ENCODE measurements around the gene ELP4.

The ELP4 gene

DNA sequence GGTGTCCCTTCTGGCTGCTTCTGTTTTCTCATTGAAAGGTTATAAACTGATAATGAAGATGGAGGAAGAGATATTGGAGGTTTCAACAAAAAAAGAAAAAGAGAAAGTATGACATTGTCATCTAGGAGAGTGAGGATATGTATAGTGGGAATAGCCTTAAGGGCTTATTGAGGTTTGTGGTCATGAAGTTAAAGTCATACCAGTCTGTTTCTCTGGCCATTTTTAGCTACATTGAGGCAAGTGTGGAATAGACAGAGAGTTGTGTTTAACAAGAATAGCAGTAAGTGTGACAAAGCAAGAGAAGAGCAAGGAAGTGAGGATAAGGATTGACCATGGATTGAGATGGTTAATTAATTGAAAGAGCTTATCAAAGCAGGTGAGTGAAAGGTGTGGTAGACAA lies 110.4 kb downstream of the ELP4 start:
- Histone ChIP-seq H3K79me2 (ENCODE audit: insufficient read depth, low read length) (no peaks in the 10 kb centered on the region), H4K20me1 (ENCODE audit: insufficient read depth, low read length) (no peaks in the 10 kb centered on the region), H3K27me3 (ENCODE audit: insufficient read depth, low read length, poor library complexity) (no peaks in the 10 kb centered on the region), H3K9ac (ENCODE audit: low read depth, low read length) (no peak overlapping the region), H3K27ac (ENCODE audit: low read length) (no peak overlapping the region), H3K4me1 (ENCODE audit: insufficient read depth, low read length) (no peaks in the 10 kb centered on the region), H2AFZ (ENCODE audit: low read depth, low read length) (no peak overlapping the region), H3K4me3 (ENCODE audit: low read depth in 1 of 2, low read length in 2 of 2) (no peak overlapping the region), H3K36me3 (ENCODE audit: insufficient read depth, low read length) (no peaks in the 10 kb centered on the region), H3K9me3 (ENCODE audit: insufficient read depth, low read length, severe bottlenecking) (no peaks in the 10 kb centered on the region), H3K4me2 (ENCODE audit: insufficient read depth, low read length) (no peak overlapping the region)
- DNase-seq (no peak), ATAC-seq (ENCODE audit: insufficient read depth, low read depth) (no peak)
- no peak for TF ChIP-seq EZH2 (IDR thresholded peaks at IDR 0.05; ENCODE audit: borderline replicate concordance, low read depth, low read length, severe bottlenecking)
- TF ChIP-seq, protein P1, sequence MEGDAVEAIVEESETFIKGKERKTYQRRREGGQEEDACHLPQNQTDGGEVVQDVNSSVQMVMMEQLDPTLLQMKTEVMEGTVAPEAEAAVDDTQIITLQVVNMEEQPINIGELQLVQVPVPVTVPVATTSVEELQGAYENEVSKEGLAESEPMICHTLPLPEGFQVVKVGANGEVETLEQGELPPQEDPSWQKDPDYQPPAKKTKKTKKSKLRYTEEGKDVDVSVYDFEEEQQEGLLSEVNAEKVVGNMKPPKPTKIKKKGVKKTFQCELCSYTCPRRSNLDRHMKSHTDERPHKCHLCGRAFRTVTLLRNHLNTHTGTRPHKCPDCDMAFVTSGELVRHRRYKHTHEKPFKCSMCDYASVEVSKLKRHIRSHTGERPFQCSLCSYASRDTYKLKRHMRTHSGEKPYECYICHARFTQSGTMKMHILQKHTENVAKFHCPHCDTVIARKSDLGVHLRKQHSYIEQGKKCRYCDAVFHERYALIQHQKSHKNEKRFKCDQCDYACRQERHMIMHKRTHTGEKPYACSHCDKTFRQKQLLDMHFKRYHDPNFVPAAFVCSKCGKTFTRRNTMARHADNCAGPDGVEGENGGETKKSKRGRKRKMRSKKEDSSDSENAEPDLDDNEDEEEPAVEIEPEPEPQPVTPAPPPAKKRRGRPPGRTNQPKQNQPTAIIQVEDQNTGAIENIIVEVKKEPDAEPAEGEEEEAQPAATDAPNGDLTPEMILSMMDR (IDR thresholded peaks at IDR 0.05; ENCODE audit: borderline replicate concordance, extremely low read depth, low read length, poor library complexity, severe bottlenecking): no peak

DNA sequence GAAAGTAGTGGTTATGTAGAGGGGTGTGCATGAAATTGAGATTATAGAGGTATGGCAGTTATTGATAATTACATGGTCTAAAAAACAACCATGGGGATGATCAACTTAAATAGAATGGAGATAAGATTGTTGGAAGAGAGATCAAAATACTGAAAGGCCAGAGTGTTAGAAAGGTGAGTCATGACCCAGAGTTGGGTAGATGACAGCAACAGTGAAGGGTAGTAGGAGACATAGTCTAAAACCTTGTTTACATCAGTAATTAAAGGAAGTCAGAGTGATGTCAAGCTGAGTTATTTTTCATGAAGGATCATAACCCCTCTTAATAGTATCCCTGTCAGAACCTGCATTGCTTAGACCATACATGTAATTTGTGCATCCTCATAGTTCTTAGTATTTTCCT lies 110.9 kb downstream of the ELP4 start:
- Histone ChIP-seq H4K20me1 (ENCODE audit: insufficient read depth, low read length) (no peaks in the 10 kb centered on the region), H3K9ac (ENCODE audit: low read depth, low read length) (no peak overlapping the region), H2AFZ (ENCODE audit: low read depth, low read length) (no peak overlapping the region), H3K79me2 (ENCODE audit: insufficient read depth, low read length) (no peaks in the 10 kb centered on the region), H3K27me3 (ENCODE audit: insufficient read depth, low read length, poor library complexity) (no peaks in the 10 kb centered on the region), H3K9me3 (ENCODE audit: insufficient read depth, low read length, severe bottlenecking) (no peaks in the 10 kb centered on the region), H3K4me3 (ENCODE audit: low read depth in 1 of 2, low read length in 2 of 2) (no peak overlapping the region), H3K36me3 (ENCODE audit: insufficient read depth, low read length) (no peaks in the 10 kb centered on the region), H3K27ac (ENCODE audit: low read length) (no peak overlapping the region), H3K4me2 (ENCODE audit: insufficient read depth, low read length) (no peak overlapping the region), H3K4me1 (ENCODE audit: insufficient read depth, low read length) (no peaks in the 10 kb centered on the region)
- ATAC-seq (ENCODE audit: insufficient read depth, low read depth) (no peak), DNase-seq (no peak)
- TF ChIP-seq EZH2 (IDR thresholded peaks at IDR 0.05; ENCODE audit: borderline replicate concordance, low read depth, low read length, severe bottlenecking): no peak
- TF ChIP-seq, protein P1 (IDR thresholded peaks at IDR 0.05; ENCODE audit: borderline replicate concordance, extremely low read depth, low read length, poor library complexity, severe bottlenecking): no peak

DNA sequence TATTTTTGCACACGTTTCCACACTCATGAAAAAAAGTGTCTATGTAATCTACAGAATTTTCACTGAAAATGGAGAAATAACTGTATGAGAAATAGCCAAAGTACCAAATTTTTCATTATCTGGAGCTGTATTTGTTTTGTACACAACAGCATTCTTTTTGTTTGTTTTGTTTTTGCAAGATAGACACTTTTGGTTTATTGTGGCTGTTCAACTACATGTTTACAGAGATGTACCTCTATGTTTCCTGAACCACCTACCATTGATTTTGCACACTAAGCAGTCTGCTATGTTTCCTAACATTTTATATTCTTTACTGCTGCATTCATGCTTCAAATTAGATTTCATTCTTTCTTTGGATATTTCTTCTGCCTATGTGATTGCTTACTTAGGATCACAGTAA lies 116.3 kb downstream of the ELP4 start:
- Histone ChIP-seq H3K79me2 (ENCODE audit: insufficient read depth, low read length) (no peaks in the 10 kb centered on the region), H3K36me3 (ENCODE audit: insufficient read depth, low read length) (no peaks in the 10 kb centered on the region), H2AFZ (ENCODE audit: low read depth, low read length) (no peak overlapping the region), H3K27ac (ENCODE audit: low read length) (no peak overlapping the region), H3K9ac (ENCODE audit: low read depth, low read length) (no peak overlapping the region), H3K4me3 (ENCODE audit: low read depth in 1 of 2, low read length in 2 of 2) (no peak overlapping the region), H4K20me1 (ENCODE audit: insufficient read depth, low read length) (no peaks in the 10 kb centered on the region), H3K4me1 (ENCODE audit: insufficient read depth, low read length) (no peaks in the 10 kb centered on the region), H3K9me3 (ENCODE audit: insufficient read depth, low read length, severe bottlenecking) (no peaks in the 10 kb centered on the region), H3K27me3 (ENCODE audit: insufficient read depth, low read length, poor library complexity) (no peaks in the 10 kb centered on the region), H3K4me2 (ENCODE audit: insufficient read depth, low read length) (no peak overlapping the region)
- no peak for ATAC-seq (ENCODE audit: insufficient read depth, low read depth)
- no peak for TF ChIP-seq EZH2 (IDR thresholded peaks at IDR 0.05; ENCODE audit: borderline replicate concordance, low read depth, low read length, severe bottlenecking)
- TF ChIP-seq, protein P1 (IDR thresholded peaks at IDR 0.05; ENCODE audit: borderline replicate concordance, extremely low read depth, low read length, poor library complexity, severe bottlenecking): no peak
- no peak for DNase-seq

DNA sequence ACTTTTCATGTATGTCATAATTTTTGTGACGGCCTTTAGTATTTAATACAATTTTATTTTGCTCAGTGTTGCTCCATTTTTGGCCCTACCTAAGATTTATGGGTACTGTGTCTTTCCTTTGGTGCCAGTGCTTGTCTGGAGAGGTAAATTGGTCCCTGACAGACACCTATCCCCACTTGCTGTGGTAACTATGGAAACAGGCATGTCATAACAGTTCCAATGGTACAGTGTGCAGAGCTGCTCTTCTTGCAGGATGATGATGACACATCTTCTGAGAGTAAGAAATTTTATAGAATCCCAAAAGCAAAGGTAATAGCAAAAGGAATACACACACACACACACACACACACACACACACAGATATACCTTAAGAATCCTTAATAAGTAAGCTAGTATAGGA lies 118.5 kb downstream of the ELP4 start:
- no peaks in the 10 kb centered on the region for H3K36me3 ChIP-seq (ENCODE audit: insufficient read depth, low read length)
- TF ChIP-seq, protein P1 (IDR thresholded peaks at IDR 0.05; ENCODE audit: borderline replicate concordance, extremely low read depth, low read length, poor library complexity, severe bottlenecking): no peak
- TF ChIP-seq EZH2 (IDR thresholded peaks at IDR 0.05; ENCODE audit: borderline replicate concordance, low read depth, low read length, severe bottlenecking): no peak
- no peak overlapping the region for H3K4me3 ChIP-seq (ENCODE audit: low read depth in 1 of 2, low read length in 2 of 2)
- no peak overlapping the region for H3K4me2 ChIP-seq (ENCODE audit: insufficient read depth, low read length)
- no peaks in the 10 kb centered on the region for H3K79me2 ChIP-seq (ENCODE audit: insufficient read depth, low read length)
- no peaks in the 10 kb centered on the region for H3K27me3 ChIP-seq (ENCODE audit: insufficient read depth, low read length, poor library complexity)
- no peak overlapping the region for H3K27ac ChIP-seq (ENCODE audit: low read length)
- H3K9me3 ChIP-seq (ENCODE audit: insufficient read depth, low read length, severe bottlenecking): no peaks in the 10 kb centered on the region
- H2AFZ ChIP-seq (ENCODE audit: low read depth, low read length): no peak overlapping the region
- ATAC-seq (ENCODE audit: insufficient read depth, low read depth) (no peak), DNase-seq (no peak)
- H3K4me1 ChIP-seq (ENCODE audit: insufficient read depth, low read length): no peaks in the 10 kb centered on the region
- H4K20me1 ChIP-seq (ENCODE audit: insufficient read depth, low read length): no peaks in the 10 kb centered on the region
- no peak overlapping the region for H3K9ac ChIP-seq (ENCODE audit: low read depth, low read length)
